Stomach smooth muscle (tissue), 2 donors: ENCODE results near the gene TENM4.

Experiments used
- H3K27ac ChIP-seq: one replicate; pipeline ENCODE4 v1.7.0; 2013; ENCODE audit warnings: mild to moderate bottlenecking, low read length, inconsistent platforms
- H3K27me3 ChIP-seq, 2 donors: one replicate each; pipeline ENCODE4 v1.7.0; 2013; ENCODE audit warnings: low read length in 2 of 2; ENCODE audit not compliant: insufficient read depth in 2 of 2, control insufficient read depth in 1 of 2
- H3K36me3 ChIP-seq, 2 donors: one replicate each; pipeline ENCODE4 v1.7.0; 2013; ENCODE audit warnings: low read length in 2 of 2; ENCODE audit not compliant: control insufficient read depth in 2 of 2, insufficient read depth in 2 of 2
- H3K4me1 ChIP-seq: one replicate; pipeline ENCODE4 v1.7.0; 2013; ENCODE audit warnings: low read length; ENCODE audit not compliant: control insufficient read depth, insufficient read depth
- H3K4me3 ChIP-seq, 2 donors: one replicate each; pipeline ENCODE4 v1.7.0; 2013; ENCODE audit warnings: low read length in 2 of 2
- H3K9ac ChIP-seq, 2 donors: one replicate each; pipeline ENCODE4 v1.7.0; 2013; ENCODE audit warnings: low read length in 2 of 2, mild to moderate bottlenecking in 1 of 2
- H3K9me3 ChIP-seq, 2 donors: one replicate each; pipeline ENCODE4 v1.7.0; 2013; ENCODE audit warnings: low read length in 2 of 2; ENCODE audit not compliant: control insufficient read depth in 2 of 2
- donor health status: healthy.
- donor health status: Pancreatic carcinoma.

The TENM4 gene

GRCh38 chr11:79101656-79102055, 339.2 kb downstream of the TENM4 start:
- no peaks in the 10 kb centered on the region for H3K9me3 ChIP-seq
- no peak overlapping the region for H3K9ac ChIP-seq
- no peak overlapping the region for H3K27ac ChIP-seq
- no peaks in the 10 kb centered on the region for H3K27me3 ChIP-seq
- H3K4me1 ChIP-seq = peaks cover 25% of the 10 kb centered on the region
- H3K36me3 ChIP-seq = no peaks in the 10 kb centered on the region
- H3K4me3 ChIP-seq = no peak overlapping the region

GRCh38 chr11:79100093-79100910, 340.5 kb downstream of the TENM4 start:
- Histone ChIP-seq H3K9ac (no peak overlapping the region), H3K4me3 (no peak overlapping the region), H3K27me3 (no peaks in the 10 kb centered on the region), H3K9me3 (no peaks in the 10 kb centered on the region), H3K4me1 (peaks cover 28% of the 10 kb centered on the region), H3K27ac (no peak overlapping the region), H3K36me3 (no peaks in the 10 kb centered on the region)

DNA sequence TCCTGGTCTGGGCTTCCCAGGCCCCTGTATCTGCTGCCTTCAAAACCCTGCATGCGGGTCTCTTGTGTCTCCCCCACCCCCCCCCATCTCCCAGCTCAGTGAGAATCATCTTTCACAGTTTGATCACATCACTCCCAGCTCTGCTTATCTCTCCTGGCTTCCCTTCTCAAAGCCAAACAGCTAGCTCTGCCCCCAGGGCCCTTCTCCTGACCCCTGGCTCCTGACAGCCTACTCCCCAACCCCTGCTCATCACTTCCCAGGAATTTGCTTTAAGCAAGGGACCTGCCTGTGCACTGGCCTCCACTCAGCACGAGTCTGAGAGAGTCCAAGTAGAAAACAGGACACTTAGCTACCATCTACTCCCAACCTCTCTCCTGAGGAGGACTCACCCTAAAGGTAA, 342.7 kb downstream of the TENM4 start:
- H3K27me3 ChIP-seq = no peaks in the 10 kb centered on the region
- H3K27ac ChIP-seq = no peak overlapping the region
- H3K36me3 ChIP-seq = no peaks in the 10 kb centered on the region
- peaks cover 28% of the 10 kb centered on the region for H3K4me1 ChIP-seq
- H3K9me3 ChIP-seq = peaks cover 0 to 9% of the 10 kb centered on the region in 2 donors
- H3K9ac ChIP-seq = no peak overlapping the region
- H3K4me3 ChIP-seq = no peak overlapping the region

DNA sequence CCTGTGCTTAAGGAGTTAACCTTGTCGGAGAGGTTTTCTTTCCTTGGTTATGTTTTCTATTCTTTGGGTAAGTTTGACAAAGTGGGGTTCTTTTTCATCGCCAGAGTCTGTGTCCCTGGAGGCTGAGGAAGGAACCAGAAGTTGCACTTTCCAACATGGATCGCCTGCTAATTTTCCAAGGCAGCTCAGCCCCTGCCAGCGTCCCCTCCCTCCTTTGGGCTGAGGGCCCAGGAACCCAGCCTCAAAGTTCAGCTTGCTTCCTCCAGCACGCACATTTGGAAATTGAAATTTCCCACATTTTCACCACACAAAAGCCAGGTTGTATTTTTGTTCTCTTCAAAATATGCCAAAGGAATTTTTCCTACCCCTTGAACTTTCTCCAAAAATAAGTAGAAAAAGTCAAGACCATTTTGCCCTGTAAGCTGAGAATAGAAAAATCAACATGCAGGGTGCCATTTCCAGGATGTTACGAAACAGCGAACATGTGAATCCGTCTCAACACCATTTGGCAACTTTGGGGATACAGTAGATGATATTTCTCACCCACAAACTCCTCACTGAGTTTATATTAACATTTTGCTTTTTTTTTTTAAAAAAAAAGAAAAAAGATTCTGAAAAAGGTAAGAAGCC, 343.5 kb downstream of the TENM4 start:
- Histone ChIP-seq H3K4me3 (no peak overlapping the region), H3K36me3 (no peaks in the 10 kb centered on the region), H3K9me3 (peaks cover 0 to 10% of the 10 kb centered on the region in 2 donors), H3K27me3 (no peaks in the 10 kb centered on the region), H3K27ac (peak overlapping the region; percentile 24), H3K4me1 (peaks cover 23% of the 10 kb centered on the region), H3K9ac (no peak overlapping the region)

GRCh38 chr11:79095424-79095823, 345.4 kb downstream of the TENM4 start:
- H3K27ac ChIP-seq = no peak overlapping the region
- H3K36me3 ChIP-seq = no peaks in the 10 kb centered on the region
- no peak overlapping the region for H3K4me3 ChIP-seq
- no peak overlapping the region for H3K9ac ChIP-seq
- H3K4me1 ChIP-seq = peaks cover 11% of the 10 kb centered on the region
- peaks cover 0 to 10% of the 10 kb centered on the region in 2 donors for H3K9me3 ChIP-seq
- no peaks in the 10 kb centered on the region for H3K27me3 ChIP-seq

GRCh38 chr11:79094616-79095015, 346.2 kb downstream of the TENM4 start:
- H3K27me3 ChIP-seq = no peaks in the 10 kb centered on the region
- H3K9ac ChIP-seq = no peak overlapping the region
- peaks cover 0 to 10% of the 10 kb centered on the region in 2 donors for H3K9me3 ChIP-seq
- H3K4me1 ChIP-seq = peaks cover 15% of the 10 kb centered on the region
- no peak overlapping the region for H3K27ac ChIP-seq
- no peaks in the 10 kb centered on the region for H3K36me3 ChIP-seq
- no peak overlapping the region for H3K4me3 ChIP-seq

DNA sequence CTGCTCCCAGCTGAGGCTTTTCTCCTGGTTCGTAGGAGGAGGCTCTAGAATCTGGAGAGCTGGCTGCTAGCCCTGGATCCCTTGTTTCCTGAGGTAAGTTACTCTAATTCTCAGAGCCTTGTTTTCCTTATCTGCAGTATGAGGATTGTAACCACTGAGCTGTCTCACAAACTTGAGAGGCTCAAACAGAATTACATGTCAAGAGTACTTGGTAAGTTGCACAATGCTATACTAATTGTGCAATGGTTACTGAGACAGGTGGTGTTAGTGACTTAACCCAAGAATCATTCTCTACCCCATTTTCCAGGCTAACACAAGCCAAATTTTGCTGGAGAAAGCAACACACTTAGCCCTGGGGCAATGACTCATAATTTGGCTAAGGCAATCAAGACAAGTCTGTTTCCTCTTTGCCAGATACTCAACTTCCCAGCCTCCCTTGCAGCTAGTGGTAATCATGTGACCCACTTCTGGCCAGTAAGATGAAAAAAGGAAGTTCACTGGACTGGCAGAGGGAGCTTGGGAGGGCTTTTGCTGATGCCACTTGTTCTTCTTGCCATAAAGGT, 348.0 kb downstream of the TENM4 start:
- Histone ChIP-seq H3K27ac (no peak overlapping the region), H3K4me3 (no peak overlapping the region), H3K4me1 (peaks cover 22% of the 10 kb centered on the region), H3K36me3 (no peaks in the 10 kb centered on the region), H3K9ac (no peak overlapping the region), H3K27me3 (no peaks in the 10 kb centered on the region), H3K9me3 (peaks cover 0 to 10% of the 10 kb centered on the region in 2 donors)

GRCh38 chr11:79090191-79090705, 350.6 kb downstream of the TENM4 start:
- no peaks in the 10 kb centered on the region for H3K27me3 ChIP-seq
- no peaks in the 10 kb centered on the region for H3K36me3 ChIP-seq
- H3K9ac ChIP-seq = no peak overlapping the region
- peaks cover 26% of the 10 kb centered on the region for H3K4me1 ChIP-seq
- no peak overlapping the region for H3K27ac ChIP-seq
- H3K9me3 ChIP-seq = peaks cover 0 to 10% of the 10 kb centered on the region in 2 donors
- no peak overlapping the region for H3K4me3 ChIP-seq

GRCh38 chr11:79089601-79090000, 351.2 kb downstream of the TENM4 start:
- H3K4me1 ChIP-seq = peaks cover 26% of the 10 kb centered on the region
- H3K36me3 ChIP-seq = no peaks in the 10 kb centered on the region
- H3K4me3 ChIP-seq = no peak overlapping the region
- no peaks in the 10 kb centered on the region for H3K27me3 ChIP-seq
- peaks cover 0 to 10% of the 10 kb centered on the region in 2 donors for H3K9me3 ChIP-seq
- no peak overlapping the region for H3K27ac ChIP-seq
- no peak overlapping the region for H3K9ac ChIP-seq

GRCh38 chr11:79088967-79089366, 351.9 kb downstream of the TENM4 start:
- H3K27ac ChIP-seq = no peak overlapping the region

More at GRCh38 chr11:79088967-79089366, 351.9 kb downstream of the TENM4 start:
- Histone ChIP-seq H3K9me3 (peaks cover 0 to 10% of the 10 kb centered on the region in 2 donors), H3K36me3 (no peaks in the 10 kb centered on the region), H3K9ac (no peak overlapping the region), H3K4me1 (peaks cover 26% of the 10 kb centered on the region), H3K4me3 (no peak overlapping the region), H3K27me3 (no peaks in the 10 kb centered on the region)
